HUES48 (cell line): ENCODE measurements around the gene TENM4.

Source experiments
- H3K27ac ChIP-seq: one replicate; pipeline ENCODE4 v1.7.0; 2013; ENCODE audit warnings: low read depth, low read length, inconsistent platforms
- H3K27me3 ChIP-seq: 2 replicates; pipeline ENCODE4 v1.6.1; 2013; ENCODE audit warnings: mild to moderate bottlenecking, low read length; ENCODE audit not compliant: control insufficient read depth, insufficient read depth
- H3K36me3 ChIP-seq: 2 replicates; pipeline ENCODE4 v1.6.1; 2013; ENCODE audit warnings: low read length; ENCODE audit not compliant: control insufficient read depth, insufficient read depth
- H3K4me1 ChIP-seq: 2 replicates; pipeline ENCODE4 v1.6.1; 2013; ENCODE audit warnings: mild to moderate bottlenecking, low read length; ENCODE audit not compliant: control insufficient read depth, insufficient read depth
- H3K4me3 ChIP-seq: 2 replicates; pipeline ENCODE4 v1.5.1; 2013; ENCODE audit warnings: mild to moderate bottlenecking, low read depth, low read length
- H3K9ac ChIP-seq: 2 replicates; pipeline ENCODE4 v1.6.1; 2013; ENCODE audit warnings: mild to moderate bottlenecking, low read depth, low read length, moderate library complexity
- H3K9me3 ChIP-seq: 2 replicates; pipeline ENCODE4 v1.6.1; 2013; ENCODE audit warnings: low read length; ENCODE audit not compliant: control insufficient read depth, insufficient read depth

Gene TENM4

GRCh38 chr11:78845496-78845895, 595.3 kb downstream of the TENM4 start:
- no peaks in the 10 kb centered on the region for H3K36me3 ChIP-seq
- H3K27me3 ChIP-seq = no peaks in the 10 kb centered on the region
- no peak overlapping the region for H3K9ac ChIP-seq
- H3K4me3 ChIP-seq = no peak overlapping the region
- H3K9me3 ChIP-seq = no peaks in the 10 kb centered on the region
- no peaks in the 10 kb centered on the region for H3K4me1 ChIP-seq
- H3K27ac ChIP-seq = no peak overlapping the region

- Histone ChIP-seq H3K9me3 (no peaks in the 10 kb centered on the region), H3K4me3 (no peak overlapping the region), H3K9ac (no peak overlapping the region), H3K36me3 (no peaks in the 10 kb centered on the region), H3K4me1 (no peaks in the 10 kb centered on the region), H3K27me3 (no peaks in the 10 kb centered on the region), H3K27ac (no peak overlapping the region)
These were observed 599.3 kb downstream of the TENM4 start for GRCh38 chr11:78841456-78842060.

DNA sequence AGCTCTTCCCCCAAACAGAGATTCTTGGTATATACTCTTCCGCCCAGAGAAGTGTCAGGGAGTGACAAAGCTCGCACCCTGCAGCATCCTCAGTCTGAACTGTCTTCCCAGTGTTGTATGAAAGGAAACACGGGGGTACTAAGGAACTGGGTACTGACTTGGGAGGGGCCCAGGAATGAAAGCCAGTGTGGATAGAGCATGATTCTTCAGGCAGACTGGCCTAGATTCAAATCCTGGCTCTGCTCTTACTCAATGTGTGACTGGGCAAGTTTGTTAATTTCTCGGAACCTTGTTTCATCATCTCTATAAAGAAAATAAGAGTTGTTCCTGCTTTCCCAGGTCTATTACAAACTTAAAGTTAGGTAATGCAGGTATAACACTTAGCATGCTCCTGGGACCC, 600.2 kb downstream of the TENM4 start:
- Histone ChIP-seq H3K9me3 (no peaks in the 10 kb centered on the region), H3K27me3 (no peaks in the 10 kb centered on the region), H3K36me3 (no peaks in the 10 kb centered on the region), H3K9ac (no peak overlapping the region), H3K27ac (no peak overlapping the region), H3K4me3 (no peak overlapping the region), H3K4me1 (no peaks in the 10 kb centered on the region)

GRCh38 chr11:78840200-78840599, 600.6 kb downstream of the TENM4 start:
- Histone ChIP-seq H3K9me3 (no peaks in the 10 kb centered on the region), H3K4me3 (no peak overlapping the region), H3K27me3 (no peaks in the 10 kb centered on the region), H3K4me1 (no peaks in the 10 kb centered on the region), H3K9ac (no peak overlapping the region), H3K36me3 (no peaks in the 10 kb centered on the region), H3K27ac (no peak overlapping the region)

- Histone ChIP-seq H3K9ac (no peak overlapping the region), H3K27ac (no peak overlapping the region), H3K27me3 (no peaks in the 10 kb centered on the region), H3K9me3 (no peaks in the 10 kb centered on the region), H3K36me3 (no peaks in the 10 kb centered on the region), H3K4me1 (no peaks in the 10 kb centered on the region), H3K4me3 (no peak overlapping the region)
These were observed 602.4 kb downstream of the TENM4 start for GRCh38 chr11:78838417-78838816.

GRCh38 chr11:78835646-78836045, 605.2 kb downstream of the TENM4 start:
- Histone ChIP-seq H3K4me1 (no peaks in the 10 kb centered on the region), H3K4me3 (no peak overlapping the region), H3K9ac (no peak overlapping the region), H3K9me3 (no peaks in the 10 kb centered on the region), H3K27me3 (no peaks in the 10 kb centered on the region), H3K27ac (no peak overlapping the region), H3K36me3 (no peaks in the 10 kb centered on the region)

DNA sequence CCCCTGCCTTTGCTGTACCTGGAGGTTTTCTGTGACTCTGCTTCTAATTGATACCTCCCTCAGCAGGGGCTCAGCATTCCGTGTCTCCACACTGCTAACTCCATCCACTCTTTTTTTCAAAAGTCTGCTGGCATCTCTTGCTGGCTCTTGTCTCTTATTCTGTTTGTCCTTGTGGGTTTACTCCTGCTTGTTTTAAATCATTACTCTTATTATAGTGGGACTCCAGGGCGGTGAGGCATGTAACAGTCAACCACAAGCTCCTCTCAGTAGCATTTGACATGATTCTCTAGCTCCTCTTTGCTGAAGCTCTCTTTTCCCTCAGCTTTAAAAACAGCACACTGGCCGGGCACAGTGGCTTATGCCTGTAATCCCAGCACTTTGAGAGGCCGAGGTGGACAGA, 605.9 kb downstream of the TENM4 start:
- no peaks in the 10 kb centered on the region for H3K36me3 ChIP-seq
- H3K4me3 ChIP-seq = no peak overlapping the region
- H3K27me3 ChIP-seq = no peaks in the 10 kb centered on the region
- H3K9ac ChIP-seq = no peak overlapping the region
- no peak overlapping the region for H3K27ac ChIP-seq
- H3K9me3 ChIP-seq = no peaks in the 10 kb centered on the region
- no peaks in the 10 kb centered on the region for H3K4me1 ChIP-seq

DNA sequence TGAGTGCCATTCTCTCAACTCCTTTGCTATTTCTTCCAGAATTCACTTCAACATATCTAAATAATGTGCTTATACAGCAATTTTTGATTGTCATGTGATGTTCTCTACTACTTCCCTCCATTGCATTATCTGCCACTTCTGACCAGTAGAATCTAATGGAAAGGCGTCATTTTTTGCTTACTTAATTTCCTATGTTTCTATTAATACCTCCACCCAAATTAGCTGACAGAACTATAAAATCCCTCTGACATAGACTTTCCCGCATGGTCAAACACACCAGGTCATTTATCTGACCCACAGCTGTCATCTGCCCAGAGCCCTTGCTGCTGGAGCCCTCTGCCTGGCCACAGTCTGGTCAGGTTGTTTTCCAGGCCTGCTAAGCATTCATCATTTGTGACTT, 607.6 kb downstream of the TENM4 start:
- Histone ChIP-seq H3K27ac (no peak overlapping the region), H3K4me1 (no peaks in the 10 kb centered on the region), H3K27me3 (no peaks in the 10 kb centered on the region), H3K36me3 (no peaks in the 10 kb centered on the region), H3K9me3 (no peaks in the 10 kb centered on the region), H3K4me3 (no peak overlapping the region), H3K9ac (no peak overlapping the region)

- H3K36me3 ChIP-seq = no peaks in the 10 kb centered on the region
- no peak overlapping the region for H3K27ac ChIP-seq
- H3K4me1 ChIP-seq = no peaks in the 10 kb centered on the region
- H3K9ac ChIP-seq = no peak overlapping the region
- H3K4me3 ChIP-seq = no peak overlapping the region
- no peaks in the 10 kb centered on the region for H3K27me3 ChIP-seq
- H3K9me3 ChIP-seq = no peaks in the 10 kb centered on the region
These were observed 608.4 kb downstream of the TENM4 start for GRCh38 chr11:78832226-78832947.

- Histone ChIP-seq H3K27ac (no peak overlapping the region), H3K27me3 (no peaks in the 10 kb centered on the region), H3K36me3 (no peaks in the 10 kb centered on the region), H3K9me3 (no peaks in the 10 kb centered on the region), H3K9ac (no peak overlapping the region), H3K4me1 (no peaks in the 10 kb centered on the region), H3K4me3 (no peak overlapping the region)
These were observed 609.3 kb downstream of the TENM4 start for GRCh38 chr11:78831571-78831970.

GRCh38 chr11:78830277-78830819, 610.5 kb downstream of the TENM4 start:
- no peak overlapping the region for H3K27ac ChIP-seq
- H3K4me3 ChIP-seq = no peak overlapping the region
- no peaks in the 10 kb centered on the region for H3K27me3 ChIP-seq
- H3K9me3 ChIP-seq = no peaks in the 10 kb centered on the region
- H3K9ac ChIP-seq = no peak overlapping the region
- no peaks in the 10 kb centered on the region for H3K36me3 ChIP-seq
- no peaks in the 10 kb centered on the region for H3K4me1 ChIP-seq
